Caco-2 (cell line): Measurements from ENCODE around the gene PLIN4. TPM values are rescaled to one million over a fixed set of nuclear protein-coding genes. Genes with fewer than 3 reads are reported as not detected.

ENCODE experiments used
- BruUV-seq: library from RNA; stranded (reverse); fragments of 400-500 nt; replicated peaks from 2 replicates; lab custom pipeline; 2021; lab: Mats Ljungman, UMichigan
- CTCF ChIA-PET: fragments of 300-600 bp; sonication (Branson Sonifier 250); formaldehyde crosslinking; loops from one replicate; lab custom pipeline; 2022; ENCODE audit warnings: antibody characterized with exemption; lab: Charles Lee
- POLR2A ChIA-PET: fragments of 300-600 bp; sonication (Branson Sonifier 250); formaldehyde crosslinking; loops from one replicate; lab custom pipeline; 2022; ENCODE audit warnings: antibody characterized with exemption; lab: Charles Lee
- DNase-seq, 2 experiments: peaks; one replicate each; pipeline versions ENCODE4 v3.0.0 to v3.0.0-alpha.2; 2020 to 2022
- H3K27me3 ChIP-seq: replicated peaks from 2 replicates; pipeline ENCODE4 v1.6.0; 2011; ENCODE audit warnings: low read length; ENCODE audit not compliant: control insufficient read depth, insufficient read depth
- H3K36me3 ChIP-seq: 2 replicates; pipeline ENCODE4 v1.5.1; 2011; ENCODE audit warnings: low read length; ENCODE audit not compliant: control insufficient read depth, insufficient read depth
- H3K4me1 ChIP-seq: fragments of 250-450 bp; sonication (Bioruptor Pico); 2 replicates; pipeline ENCODE4 v1.5.1; 2020; ENCODE audit warnings: mild to moderate bottlenecking
- H3K4me3 ChIP-seq: 2 replicates; pipeline ENCODE4 v1.5.1; 2011; ENCODE audit warnings: low read depth, mild to moderate bottlenecking, control low read depth, low read length
- H3K9me3 ChIP-seq: fragments of 250-450 bp; sonication (Bioruptor Pico); 2 replicates; pipeline ENCODE4 v1.5.1; 2020; ENCODE audit warnings: mild to moderate bottlenecking, moderate library complexity
- H3K27ac Mint-ChIP-seq: one replicate; pipeline ENCODE4 v1.8.0; 2022; ENCODE audit warnings: mixed read lengths; ENCODE audit not compliant: unreplicated experiment
- H3K27me3 Mint-ChIP-seq: one replicate; pipeline ENCODE4 v1.8.0; 2022; ENCODE audit warnings: mixed read lengths; ENCODE audit not compliant: insufficient read depth, unreplicated experiment
- H3K36me3 Mint-ChIP-seq: one replicate; pipeline ENCODE4 v1.8.0; 2022; ENCODE audit warnings: mild to moderate bottlenecking, mixed read lengths; ENCODE audit not compliant: insufficient read depth, unreplicated experiment
- H3K4me1 Mint-ChIP-seq: one replicate; pipeline ENCODE4 v1.8.0; 2022; ENCODE audit warnings: low read depth, mixed read lengths; ENCODE audit not compliant: unreplicated experiment
- H3K4me3 Mint-ChIP-seq: one replicate; pipeline ENCODE4 v1.8.0; 2022; ENCODE audit warnings: mild to moderate bottlenecking, moderate library complexity, mixed read lengths; ENCODE audit not compliant: unreplicated experiment
- H3K9me3 Mint-ChIP-seq: one replicate; pipeline ENCODE4 v1.8.0; 2022; ENCODE audit warnings: mixed read lengths; ENCODE audit not compliant: unreplicated experiment
- CTCF ChIP-seq, 2 experiments: fragments of 200-600 bp in 1 of 2; IDR thresholded peaks; 1 replicate in 1 of 2; 2 replicates in 1 of 2; pipeline versions ENCODE4 v1.5.1 to v1.8.0; 2011 to 2022; ENCODE audit warnings: antibody characterized with exemption in 1 of 2, control low read depth in 1 of 2, inconsistent platforms in 1 of 2, low read depth in 1 of 2, low read length in 1 of 2, mild to moderate bottlenecking in 1 of 2, moderate library complexity in 1 of 2; ENCODE audit not compliant: insufficient read depth in 1 of 2, severe bottlenecking in 1 of 2, unreplicated experiment in 1 of 2
- intact Hi-C: fragments of 100-400 bp; cut with micrococcal nuclease; formaldehyde crosslinking; loops from one replicate; pipeline ENCODE4 v1.10.0; 2022; ENCODE audit not compliant: unreplicated experiment
- total RNA-seq: library from RNA; stranded (reverse); gene quantifications from 2 replicates; pipeline ENCODE4 v1.2.3, GENCODE V29; 2022

PLIN4 gene
- total RNA-seq, 1 experiment from 2014 or later: 0.09 TPM

GRCh38 chr19:4525563-4526002 is 7.3 kb upstream of the PLIN4 start:
- H3K27ac Mint-ChIP-seq: no peak overlapping the region
- TF ChIP-seq CTCF (IDR thresholded peaks at IDR 0.05; ENCODE audit: insufficient read depth in 1 of 2, low read depth in 1 of 2, low read length in 1 of 2, severe bottlenecking in 1 of 2, unreplicated experiment in 1 of 2): no peak
- POLR2A ChIA-PET: no interaction called here

GRCh38 chr19:4524808-4525562 is 6.7 kb upstream of the PLIN4 start:
- Histone ChIP-seq H3K4me1 (peaks cover 16% of the 10 kb centered on the region), H3K36me3 (no peaks in the 10 kb centered on the region), H3K4me3 (no peak overlapping the region), H3K9me3 (no peaks in the 10 kb centered on the region), H3K27me3 (no peaks in the 10 kb centered on the region)
- intact Hi-C loops: no loop called here
- Mint-ChIP-seq H3K36me3 (no peaks in the 10 kb centered on the region), H3K27ac (no peak overlapping the region), H3K9me3 (no peaks in the 10 kb centered on the region), H3K4me1 (peaks cover 14% of the 10 kb centered on the region), H3K4me3 (no peak overlapping the region), H3K27me3 (no peaks in the 10 kb centered on the region)
- no TSS peak for BruUV-seq
- peak; percentile 66 to 71 for DNase-seq
- POLR2A ChIA-PET: interaction anchor here (0.5 kb wide), 1 partner anchor 44 kb away, joined by 4 read pairs; no protein-coding TSS in a partner anchor
- CTCF ChIA-PET: interaction anchor here (0.5 to 1.1 kb wide), 7 partner anchors 10 to 1211 kb away, joined by 3 to 9 read pairs (median 4); partner anchors contain the start of genes LRG1 and PLIN5
- TF ChIP-seq CTCF (IDR thresholded peaks at IDR 0.05; ENCODE audit: insufficient read depth in 1 of 2, low read depth in 1 of 2, low read length in 1 of 2, severe bottlenecking in 1 of 2, unreplicated experiment in 1 of 2): peak; percentile 63 to 76

More at GRCh38 chr19:4525563-4526002, 7.3 kb upstream of the PLIN4 start:
- CTCF ChIA-PET: interaction anchor here (0.6 to 1.1 kb wide), 6 partner anchors 9 to 442 kb away, joined by 3 to 9 read pairs (median 4); partner anchors contain the start of genes LRG1 and PLIN5
- no peaks in the 10 kb centered on the region for H3K36me3 ChIP-seq
- no peaks in the 10 kb centered on the region for H3K27me3 ChIP-seq
- BruUV-seq: no TSS peak
- no peak for DNase-seq
- H3K4me3 ChIP-seq: no peak overlapping the region
- peaks cover 16% of the 10 kb centered on the region for H3K4me1 ChIP-seq
- H3K36me3 Mint-ChIP-seq: no peaks in the 10 kb centered on the region
- intact Hi-C loops: no loop called here
- no peaks in the 10 kb centered on the region for H3K9me3 Mint-ChIP-seq
- H3K4me1 Mint-ChIP-seq: peaks cover 14% of the 10 kb centered on the region
- no peaks in the 10 kb centered on the region for H3K9me3 ChIP-seq
- H3K27me3 Mint-ChIP-seq: no peaks in the 10 kb centered on the region
- H3K4me3 Mint-ChIP-seq: no peak overlapping the region

- H3K4me1 Mint-ChIP-seq: peaks cover 14% of the 10 kb centered on the region
- peak in 1 of 2 experiments; percentile 53 for DNase-seq
- TF ChIP-seq CTCF (IDR thresholded peaks at IDR 0.05; ENCODE audit: insufficient read depth in 1 of 2, low read depth in 1 of 2, low read length in 1 of 2, severe bottlenecking in 1 of 2, unreplicated experiment in 1 of 2): peak; percentile 39 to 60
These were observed 5.2 kb upstream of the PLIN4 start for GRCh38 chr19:4523306-4524110.

More at GRCh38 chr19:4523306-4524110, 5.2 kb upstream of the PLIN4 start:
- Mint-ChIP-seq H3K27ac (no peak overlapping the region), H3K9me3 (no peaks in the 10 kb centered on the region), H3K36me3 (no peaks in the 10 kb centered on the region), H3K4me3 (no peak overlapping the region), H3K27me3 (no peaks in the 10 kb centered on the region)
- POLR2A ChIA-PET: no interaction called here
- Histone ChIP-seq H3K4me3 (no peak overlapping the region), H3K27me3 (no peaks in the 10 kb centered on the region), H3K36me3 (no peaks in the 10 kb centered on the region), H3K4me1 (peaks cover 16% of the 10 kb centered on the region), H3K9me3 (no peaks in the 10 kb centered on the region)
- no TSS peak for BruUV-seq
- CTCF ChIA-PET: interaction anchor here (0.9 to 1.0 kb wide), 2 partner anchors 52 to 181 kb away, joined by 4 to 5 read pairs; no protein-coding TSS in a partner anchor
- intact Hi-C loops: no loop called here
